Lung (tissue), 12 donors: Measurements from ENCODE around the gene CLGN. TPM values are rescaled to one million over a fixed set of nuclear protein-coding genes. Genes with fewer than 3 reads are reported as not detected.

ENCODE experiments used
- ATAC-seq: fragments of 200-7000 bp; cut with Tn5 transposase; one replicate; pipeline ENCODE4 v1.9.1; 2020; ENCODE audit warnings: moderate number of reproducible peaks; ENCODE audit not compliant: insufficient read depth, low FRiP score
- DNase-seq, 3 donors: peaks; one replicate each; pipeline ENCODE4 v3.0.0-alpha.2; 2013 to 2017
- H3K27ac ChIP-seq, 2 donors: one replicate each; pipeline ENCODE4 v1.5.1; 2013; ENCODE audit warnings: mild to moderate bottlenecking in 2 of 2, moderate library complexity in 2 of 2, control low read depth in 1 of 2, inconsistent platforms in 1 of 2, low read depth in 1 of 2, low read length in 1 of 2
- H3K27me3 ChIP-seq, 3 donors: one replicate each; pipeline ENCODE4 v1.5.1; 2013; ENCODE audit warnings: low read length in 2 of 3; ENCODE audit not compliant: control insufficient read depth in 3 of 3, insufficient read depth in 3 of 3
- H3K36me3 ChIP-seq, 4 donors: one replicate each; pipeline ENCODE4 v1.5.1; 2013; ENCODE audit warnings: low read length in 4 of 4, mild to moderate bottlenecking in 1 of 4, moderate library complexity in 1 of 4; ENCODE audit not compliant: control insufficient read depth in 4 of 4, insufficient read depth in 4 of 4
- H3K4me1 ChIP-seq, 5 donors: one replicate each; pipeline ENCODE4 v1.5.1; 2013; ENCODE audit warnings: low read length in 5 of 5, mild to moderate bottlenecking in 2 of 5, moderate library complexity in 1 of 5; ENCODE audit not compliant: control insufficient read depth in 5 of 5, insufficient read depth in 5 of 5
- H3K4me3 ChIP-seq: one replicate; pipeline ENCODE4 v1.5.1; 2013; ENCODE audit warnings: mild to moderate bottlenecking, control low read depth, moderate library complexity
- H3K9ac ChIP-seq, 2 donors: one replicate each; pipeline ENCODE4 v1.5.1; 2013; ENCODE audit warnings: low read length in 2 of 2, control low read depth in 1 of 2; ENCODE audit not compliant: insufficient read depth in 1 of 2
- H3K9me3 ChIP-seq, 4 donors: one replicate each; pipeline ENCODE4 v1.5.1; 2013; ENCODE audit warnings: low read length in 3 of 4, mild to moderate bottlenecking in 1 of 4, moderate library complexity in 1 of 4; ENCODE audit not compliant: control insufficient read depth in 4 of 4, insufficient read depth in 3 of 4
- WGBS, 2 donors: extraction: QIAGEN DNeasy Blood & Tissue Kit; methylation state at CpG; one replicate each; pipeline ENCODE4 v1.1.7; 2013; 5-methylcytosine and 5-hydroxymethylcytosine counted together
- polyA plus RNA-seq, 2 donors: library from polyadenylated mRNA; stranded (reverse); fragments of 200-250 nt; gene quantifications; one replicate each; pipeline ENCODE4 v1.2.1, GENCODE V29; 2013
- total RNA-seq, 2 donors: library from RNA; depleted of rRNA in 1 of 2; stranded (reverse); fragments of >200 nt in 1 of 2; gene quantifications; one replicate each; pipeline ENCODE4 v1.2.1, GENCODE V29; 2014 to 2021
- TF ChIP-seq, protein P1 (sequence below): IDR thresholded peaks from 2 replicates; pipeline ENCODE4 v1.5.1; 2012; ENCODE audit warnings: mild to moderate bottlenecking; ENCODE audit errors: control extremely low read depth, extremely low read depth
- donor health status: control.
- donor health status: control.
- donor health status: Bipolar disorder and iron deficiency.
- donor health status: healthy.
- donor health status: DM: yes; HTN: yes; CAD: no.

CLGN gene
- total and polyA plus RNA-seq, 4 donors = 0.87 to 3.4 (median 2.1) TPM

DNA sequence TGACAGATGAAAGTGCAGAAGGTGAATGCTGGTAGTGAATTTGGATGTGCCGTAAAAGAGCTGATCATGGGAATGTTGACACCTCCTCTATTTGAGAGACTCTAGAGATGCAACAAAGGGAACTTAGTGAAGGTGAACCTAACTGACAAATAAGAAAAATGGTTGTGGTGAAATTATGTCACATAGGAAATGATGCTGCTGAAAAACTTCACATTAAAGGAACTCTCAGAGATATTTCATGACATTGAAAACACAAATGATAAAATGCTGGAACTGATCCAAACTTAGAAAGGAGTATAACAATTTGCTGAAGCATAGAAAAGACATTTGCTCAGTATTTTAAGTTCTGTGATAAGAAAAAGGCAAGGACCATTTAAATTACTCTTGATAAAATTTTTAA lies 38.7 kb upstream of the CLGN start:
- Histone ChIP-seq H3K9ac (no peak overlapping the region), H3K27me3 (peaks cover 0 to 6% (median 6%) of the 10 kb centered on the region in 3 donors), H3K27ac (no peak overlapping the region), H3K9me3 (no peaks in the 10 kb centered on the region), H3K4me3 (no peak overlapping the region), H3K4me1 (peaks cover 0 to 2% (median 0%) of the 10 kb centered on the region in 5 donors), H3K36me3 (no peaks in the 10 kb centered on the region)
- ATAC-seq (no peak), DNase-seq (no peak)
- TF ChIP-seq, protein P1, sequence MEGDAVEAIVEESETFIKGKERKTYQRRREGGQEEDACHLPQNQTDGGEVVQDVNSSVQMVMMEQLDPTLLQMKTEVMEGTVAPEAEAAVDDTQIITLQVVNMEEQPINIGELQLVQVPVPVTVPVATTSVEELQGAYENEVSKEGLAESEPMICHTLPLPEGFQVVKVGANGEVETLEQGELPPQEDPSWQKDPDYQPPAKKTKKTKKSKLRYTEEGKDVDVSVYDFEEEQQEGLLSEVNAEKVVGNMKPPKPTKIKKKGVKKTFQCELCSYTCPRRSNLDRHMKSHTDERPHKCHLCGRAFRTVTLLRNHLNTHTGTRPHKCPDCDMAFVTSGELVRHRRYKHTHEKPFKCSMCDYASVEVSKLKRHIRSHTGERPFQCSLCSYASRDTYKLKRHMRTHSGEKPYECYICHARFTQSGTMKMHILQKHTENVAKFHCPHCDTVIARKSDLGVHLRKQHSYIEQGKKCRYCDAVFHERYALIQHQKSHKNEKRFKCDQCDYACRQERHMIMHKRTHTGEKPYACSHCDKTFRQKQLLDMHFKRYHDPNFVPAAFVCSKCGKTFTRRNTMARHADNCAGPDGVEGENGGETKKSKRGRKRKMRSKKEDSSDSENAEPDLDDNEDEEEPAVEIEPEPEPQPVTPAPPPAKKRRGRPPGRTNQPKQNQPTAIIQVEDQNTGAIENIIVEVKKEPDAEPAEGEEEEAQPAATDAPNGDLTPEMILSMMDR = no peak
- WGBS, 2 donors = 37 to 41% methylated on average over 1 of the region's 1 CpG

DNA sequence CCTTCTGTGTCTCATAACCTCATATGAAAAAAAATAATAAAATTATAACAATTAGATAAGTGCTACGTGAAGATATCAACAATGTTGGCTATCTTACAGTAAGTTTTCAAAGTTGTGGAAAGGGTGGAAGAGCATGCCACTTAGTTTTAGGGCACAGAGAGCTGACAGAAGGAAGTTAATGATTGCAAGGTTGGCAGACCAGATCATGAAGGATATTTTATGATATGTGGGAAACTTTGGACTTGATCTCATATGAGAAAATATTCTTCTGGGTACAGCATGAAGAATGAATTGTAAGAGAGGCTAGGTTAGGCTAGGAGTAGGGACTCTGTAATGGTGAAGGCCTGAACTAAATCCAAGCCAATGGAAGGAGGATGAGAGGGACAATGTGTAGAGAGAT lies 36.2 kb upstream of the CLGN start:
- ATAC-seq (no peak), DNase-seq (no peak)
- TF ChIP-seq, protein P1 = no peak
- Histone ChIP-seq H3K27ac (no peak overlapping the region), H3K27me3 (peaks cover 0 to 2% (median 0%) of the 10 kb centered on the region in 3 donors), H3K4me3 (no peak overlapping the region), H3K9me3 (no peaks in the 10 kb centered on the region), H3K4me1 (peaks cover 0 to 2% (median 0%) of the 10 kb centered on the region in 5 donors), H3K36me3 (no peaks in the 10 kb centered on the region), H3K9ac (no peak overlapping the region)
- WGBS, 2 donors = 64 to 89% methylated on average over 1 of the region's 1 CpG

DNA sequence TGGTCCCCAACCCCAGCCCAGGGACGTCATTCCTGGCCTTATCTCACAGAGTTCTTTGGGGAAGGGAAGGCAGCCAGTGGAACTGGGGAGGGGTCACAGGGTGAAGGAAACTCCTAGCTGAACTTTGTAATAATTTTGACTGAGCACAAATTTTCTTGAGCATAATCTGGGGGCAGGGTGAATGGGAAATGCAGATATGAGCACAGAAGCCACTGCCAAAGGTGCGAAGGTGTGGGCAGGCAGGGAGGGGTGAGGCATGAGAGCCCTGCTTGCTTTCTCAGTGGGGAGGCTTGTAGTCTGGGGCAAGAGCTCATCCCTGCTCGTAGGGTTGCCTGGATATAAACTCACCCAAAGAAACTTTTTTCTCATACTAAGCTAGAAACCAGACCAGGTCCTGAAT lies 35.7 kb upstream of the CLGN start:
- no peak overlapping the region for H3K27ac ChIP-seq
- H3K9ac ChIP-seq = no peak overlapping the region
- TF ChIP-seq, protein P1 = no peak
- 69 to 95% methylated on average over 3 of the region's 3 CpGs for WGBS, 2 donors
- H3K36me3 ChIP-seq = no peaks in the 10 kb centered on the region
- DNase-seq (no peak), ATAC-seq (no peak)
- H3K4me1 ChIP-seq = peaks cover 0 to 2% (median 0%) of the 10 kb centered on the region in 5 donors
- H3K27me3 ChIP-seq = no peaks in the 10 kb centered on the region
- no peak overlapping the region for H3K4me3 ChIP-seq
- no peaks in the 10 kb centered on the region for H3K9me3 ChIP-seq

DNA sequence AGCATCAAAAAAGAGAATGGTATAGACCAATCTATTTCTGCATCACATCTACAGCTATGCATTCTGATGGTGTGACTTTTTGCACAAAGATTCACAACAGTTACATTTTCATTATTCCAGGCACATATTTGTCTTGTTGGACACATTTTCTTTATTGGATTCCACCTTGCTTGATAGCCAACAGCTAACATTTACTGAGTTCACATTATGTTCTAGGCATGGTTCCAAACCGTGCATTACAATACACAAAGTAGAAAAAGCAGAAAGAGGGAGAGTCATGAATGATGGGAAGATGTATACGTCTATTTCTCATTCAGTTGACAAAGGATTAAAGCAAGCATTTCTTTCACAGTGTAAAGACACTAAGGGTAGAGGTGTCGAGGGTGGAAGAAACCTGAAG lies 22.9 kb upstream of the CLGN start:
- 64 to 90% methylated on average over 3 of the region's 3 CpGs for WGBS, 2 donors
- Histone ChIP-seq H3K4me1 (peaks cover 0 to 6% (median 0%) of the 10 kb centered on the region in 5 donors), H3K9ac (no peak overlapping the region), H3K4me3 (no peak overlapping the region), H3K9me3 (no peaks in the 10 kb centered on the region), H3K27ac (no peak overlapping the region), H3K36me3 (no peaks in the 10 kb centered on the region), H3K27me3 (peaks cover 0 to 1% (median 0%) of the 10 kb centered on the region in 3 donors)
- DNase-seq = peak in 1 of 3 donors; percentile 45
- TF ChIP-seq, protein P1 = no peak
- ATAC-seq = no peak
